H1 (cell line): ENCODE measurements around the gene HEATR5A. TPM values are rescaled to one million over a fixed set of nuclear protein-coding genes. Genes with fewer than 3 reads are reported as not detected.

Experiments used
- CTCF ChIA-PET: fragments of 300-600 bp; sonication (Branson Sonifier 250); formaldehyde crosslinking; loops from one replicate; lab custom pipeline; 2021; ENCODE audit not compliant: partially characterized antibody; lab: Charles Lee
- POLR2A ChIA-PET: fragments of 300-600 bp; sonication (Branson Sonifier 250); formaldehyde crosslinking; loops from one replicate; lab custom pipeline; 2021; ENCODE audit warnings: inconsistent platforms; ENCODE audit not compliant: partially characterized antibody; lab: Charles Lee
- DNase-seq, 2 experiments: peaks; one replicate each; pipeline versions ENCODE4 v3.0.0 to v3.0.0-alpha.2; 2010 to 2022; ENCODE audit warnings: low spot score in 2 of 2, low read depth in 1 of 2, mixed read lengths in 1 of 2
- FAIRE-seq: peaks from 2 replicates; lab custom pipeline; 2011; peaks lifted over from hg19 to GRCh38; lab: Jason Lieb, UNC
- H2AFZ ChIP-seq: 2 replicates; pipeline ENCODE4 v1.8.1; 2012; ENCODE audit warnings: low read length, inconsistent platforms
- H2AK5ac ChIP-seq: 2 replicates; pipeline ENCODE4 v1.6.1; 2013; ENCODE audit warnings: low read depth, low read length
- H2BK120ac ChIP-seq: replicated peaks from 2 replicates; pipeline ENCODE3; 2013; ENCODE audit warnings: low read depth, low read length, inconsistent platforms
- H2BK12ac ChIP-seq: 2 replicates; pipeline ENCODE4 v1.6.1; 2013; ENCODE audit warnings: low read depth, low read length
- H2BK15ac ChIP-seq: 2 replicates; pipeline ENCODE4 v1.6.1; 2013; ENCODE audit warnings: low read length
- H2BK20ac ChIP-seq: 2 replicates; pipeline ENCODE4 v1.6.1; 2013; ENCODE audit warnings: low read length
- H2BK5ac ChIP-seq: 2 replicates; pipeline ENCODE4 v1.6.1; 2013; ENCODE audit warnings: low read depth, low read length
- H3K14ac ChIP-seq: 2 replicates; pipeline ENCODE4 v1.6.1; 2013; ENCODE audit warnings: inconsistent platforms; ENCODE audit not compliant: insufficient read length
- H3K18ac ChIP-seq: 2 replicates; pipeline ENCODE4 v1.6.1; 2013; ENCODE audit warnings: low read length; ENCODE audit errors: extremely low read depth
- H3K23ac ChIP-seq: 2 replicates; pipeline ENCODE4 v1.6.1; 2013; ENCODE audit warnings: inconsistent platforms; ENCODE audit not compliant: insufficient read length
- H3K23me2 ChIP-seq: 2 replicates; pipeline ENCODE4 v1.6.1; 2013; ENCODE audit warnings: low read depth, low read length
- H3K27ac ChIP-seq: 2 replicates; pipeline ENCODE4 v1.6.1; 2011; ENCODE audit warnings: low read depth, low read length, inconsistent platforms
- H3K27me3 ChIP-seq, 4 experiments: replicated peaks in 1 of 4; 1 replicate in 1 of 4; 2 replicates in 3 of 4; pipeline versions ENCODE4 v1.6.1 to v1.8.1; 2011 to 2013; ENCODE audit warnings: low read length in 3 of 4, mild to moderate bottlenecking in 3 of 4, inconsistent platforms in 2 of 4, mixed read lengths in 2 of 4, moderate library complexity in 1 of 4; ENCODE audit not compliant: control insufficient read depth in 3 of 4, insufficient read depth in 3 of 4; ENCODE audit errors: extremely low read depth in 1 of 4
- H3K36me3 ChIP-seq, 4 experiments: 2 replicates each; pipeline versions ENCODE4 v1.6.1 to v1.8.1; 2011 to 2013; ENCODE audit warnings: mild to moderate bottlenecking in 4 of 4, low read length in 3 of 4, moderate library complexity in 2 of 4, control low read depth in 1 of 4, inconsistent platforms in 1 of 4; ENCODE audit not compliant: insufficient read depth in 4 of 4, control insufficient read depth in 2 of 4
- H3K4ac ChIP-seq: replicated peaks from 2 replicates; pipeline ENCODE3; 2013; ENCODE audit warnings: low read length, low read depth, mixed read lengths, inconsistent platforms; ENCODE audit not compliant: insufficient read length
- H3K4me1 ChIP-seq, 4 experiments: replicated peaks in 1 of 4; 1 replicate in 1 of 4; 2 replicates in 3 of 4; pipeline versions ENCODE4 v1.6.1 to v1.8.1; 2011 to 2013; ENCODE audit warnings: low read length in 3 of 4, inconsistent platforms in 2 of 4, mixed read lengths in 1 of 4; ENCODE audit not compliant: insufficient read depth in 4 of 4, control insufficient read depth in 3 of 4
- H3K4me2 ChIP-seq, 2 experiments: 2 replicates each; pipeline versions ENCODE4 v1.6.1 to v1.8.1; 2011 to 2013; ENCODE audit warnings: low read depth in 2 of 2, low read length in 2 of 2, control low read depth in 1 of 2, inconsistent platforms in 1 of 2, mild to moderate bottlenecking in 1 of 2; ENCODE audit not compliant: insufficient read depth in 1 of 2
- H3K4me3 ChIP-seq, 4 experiments: fragments of 200-600, 300-600 bp in 1 of 4; sonication (generic), shearing (Covaris generic), sonication (Bioruptor Twin) in 1 of 4; 2 replicates each; pipeline versions ENCODE4 v1.5.1 to v1.8.1; 2011 to 2016; ENCODE audit warnings: low read length in 4 of 4, low read depth in 3 of 4, control low read depth in 2 of 4, inconsistent platforms in 2 of 4, mild to moderate bottlenecking in 2 of 4, mixed read lengths in 1 of 4, moderate library complexity in 1 of 4; ENCODE audit not compliant: insufficient read depth in 2 of 4; ENCODE audit errors: extremely low read depth in 1 of 4
- H3K56ac ChIP-seq: replicated peaks from 2 replicates; pipeline ENCODE3; 2013; ENCODE audit warnings: low read depth, mild to moderate bottlenecking, mixed read lengths, low read length, inconsistent platforms; ENCODE audit not compliant: insufficient read length
- H3K79me1 ChIP-seq: 2 replicates; pipeline ENCODE4 v1.6.1; 2013; ENCODE audit warnings: low read depth, low read length, control low read depth
- H3K79me2 ChIP-seq, 2 experiments: 2 replicates each; pipeline versions ENCODE4 v1.6.1 to v1.8.1; 2012 to 2013; ENCODE audit warnings: low read length in 2 of 2, mild to moderate bottlenecking in 2 of 2, inconsistent platforms in 1 of 2; ENCODE audit not compliant: insufficient read depth in 2 of 2, control insufficient read depth in 1 of 2
- H3K9ac ChIP-seq, 4 experiments: replicated peaks in 1 of 4; 1 replicate in 1 of 4; 2 replicates in 3 of 4; pipeline versions ENCODE4 v1.6.1 to v1.8.1; 2011 to 2013; ENCODE audit warnings: low read depth in 3 of 4, low read length in 3 of 4, control low read depth in 2 of 4, mild to moderate bottlenecking in 2 of 4, moderate library complexity in 2 of 4, inconsistent platforms in 1 of 4; ENCODE audit errors: extremely low read depth in 1 of 4
- H3K9me3 ChIP-seq, 2 experiments: 2 replicates each; pipeline versions ENCODE4 v1.6.1 to v1.8.1; 2012 to 2013; ENCODE audit warnings: mild to moderate bottlenecking in 2 of 2, moderate library complexity in 2 of 2, control low read depth in 1 of 2, inconsistent platforms in 1 of 2, low read depth in 1 of 2, low read length in 1 of 2, mixed read lengths in 1 of 2; ENCODE audit not compliant: insufficient read depth in 2 of 2
- H4K20me1 ChIP-seq, 2 experiments: replicated peaks in 1 of 2; 2 replicates each; pipeline versions ENCODE3 to v1.8.1; 2011 to 2013; ENCODE audit warnings: inconsistent platforms in 2 of 2, low read length in 2 of 2, mild to moderate bottlenecking in 1 of 2; ENCODE audit not compliant: insufficient read depth in 2 of 2, control insufficient read depth in 1 of 2
- H4K5ac ChIP-seq: 2 replicates; pipeline ENCODE4 v1.6.1; 2013; ENCODE audit warnings: low read length, low read depth, mixed read lengths, inconsistent platforms; ENCODE audit not compliant: insufficient read length
- H4K8ac ChIP-seq: 2 replicates; pipeline ENCODE4 v1.8.0; 2013; ENCODE audit warnings: mild to moderate bottlenecking, moderate library complexity, low read length, inconsistent platforms; ENCODE audit not compliant: insufficient read depth; ENCODE audit errors: extremely low read depth
- H4K91ac ChIP-seq: replicated peaks from 2 replicates; pipeline ENCODE3; 2013; ENCODE audit warnings: low read length, mixed read lengths, inconsistent platforms; ENCODE audit not compliant: insufficient read length
- WGBS, 2 experiments: shearing (Covaris generic) in 1 of 2; methylation state at CpG; one replicate each; pipeline versions ENCODE4 v1.1.6 to v1.1.7; 2013 to 2015; ENCODE audit warnings: low lambda C conversion rate in 2 of 2, mixed read lengths in 2 of 2, inconsistent platforms in 1 of 2, low coverage in 1 of 2, missing lambda C conversion rate in 1 of 2; ENCODE audit not compliant: insufficient replicate concordance in 2 of 2, insufficient coverage in 1 of 2, insufficient read length in 1 of 2; ENCODE audit errors: extremely low coverage in 1 of 2, missing lambda C conversion rate in 1 of 2; 5-methylcytosine and 5-hydroxymethylcytosine counted together
- polyA plus RNA-seq, 7 experiments: library from polyadenylated mRNA; depleted of rRNA in 3 of 7; stranded (reverse) in 5 of 7; unstranded in 2 of 7; fragments of >200 nt in 5 of 7; fragments of 200-250 nt in 2 of 7; gene quantifications; 1 replicate in 5 of 7; 2 replicates in 1 of 7; 4 replicates in 1 of 7; pipeline versions ENCODE4 v1.2.1 to v1.2.3, GENCODE V29; 2011 to 2013; ENCODE audit warnings: missing spikeins in 2 of 7, mixed read lengths in 2 of 7
- total RNA-seq: library from RNA; stranded (reverse); fragmentation: NEBNext Ultra II Directional; extraction: Animal tissue kit (Norgen Biotek cat#: 25700); gene quantifications from 2 replicates; pipeline ENCODE4 v1.2.1, GENCODE V29; 2021
- TF ChIP-seq, protein P1 (sequence below): IDR thresholded peaks from 2 replicates; pipeline ENCODE4 v1.6.1; 2012; ENCODE audit warnings: inconsistent platforms

The HEATR5A gene
- total and polyA plus RNA-seq, 2 of the 8 experiments (the other 6 are each of a cell fraction or from before 2014, with no cell fraction given): 9.0 to 36.2 TPM

GRCh38 chr14:31405106-31405505 lies 15.2 kb downstream of the HEATR5A start:
- Histone ChIP-seq H3K9me3 (no peaks in the 10 kb centered on the region), H4K8ac (0 out of 2 replicates have a peak overlapping the region, but pooled peaks have one; percentile 68), H4K5ac (no peak overlapping the region), H2BK120ac (no peak overlapping the region), H3K27me3 (peaks cover 0 to 1% (median 0%) of the 10 kb centered on the region in 4 experiments; a peak in 1 of 7 replicates), H3K4me3 (no peak overlapping the region), H3K18ac (no peak overlapping the region), H3K36me3 (no peaks in the 10 kb centered on the region; a peak in 1 of 8 replicates), H3K4me2 (no peak overlapping the region), H2AFZ (no peak overlapping the region), H4K20me1 (no peaks in the 10 kb centered on the region), H2AK5ac (no peak overlapping the region), H2BK5ac (no peak overlapping the region), H3K79me1 (no peaks in the 10 kb centered on the region), H2BK15ac (no peak overlapping the region), H3K4me1 (no peaks in the 10 kb centered on the region), H3K14ac (no peak overlapping the region), H3K23me2 (no peaks in the 10 kb centered on the region), H2BK12ac (no peak overlapping the region), H2BK20ac (no peak overlapping the region), H3K56ac (no peak overlapping the region), H4K91ac (no peak overlapping the region), H3K27ac (no peak overlapping the region), H3K23ac (no peak overlapping the region), H3K9ac (no peak overlapping the region), H3K4ac (no peak overlapping the region), H3K79me2 (peaks cover 0 to 3% of the 10 kb centered on the region in 2 experiments; a peak in 2 of 4 replicates)
- no peak for DNase-seq
- no peak for FAIRE-seq
- POLR2A ChIA-PET: interaction anchor here (1.0 to 1.3 kb wide), 2 partner anchors 11 to 15 kb away, joined by 3 to 4 read pairs; partner anchors contain the start of gene HEATR5A
- CTCF ChIA-PET: interaction anchor here (1.0 to 1.3 kb wide), 2 partner anchors 18 to 44 kb away, joined by 3 read pairs; no protein-coding TSS in a partner anchor
- TF ChIP-seq, protein P1, sequence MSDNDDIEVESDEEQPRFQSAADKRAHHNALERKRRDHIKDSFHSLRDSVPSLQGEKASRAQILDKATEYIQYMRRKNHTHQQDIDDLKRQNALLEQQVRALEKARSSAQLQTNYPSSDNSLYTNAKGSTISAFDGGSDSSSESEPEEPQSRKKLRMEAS: no peak
- WGBS, 2 experiments: 79% methylated on average over 8 of the region's 8 CpGs; no CpG with 5 or more reads in 1 of the 2 experiments
